Central memory CD4-positive, alpha-beta T cell (primary cell): ENCODE measurements around the gene C3orf49.
A peak's percentile ranks its signal among the peaks of the same experiment; 100 is the strongest.

Source experiments
- DNase-seq: peaks from one replicate; pipeline ENCODE4 v3.0.0; 2022

C3orf49 gene

DNA sequence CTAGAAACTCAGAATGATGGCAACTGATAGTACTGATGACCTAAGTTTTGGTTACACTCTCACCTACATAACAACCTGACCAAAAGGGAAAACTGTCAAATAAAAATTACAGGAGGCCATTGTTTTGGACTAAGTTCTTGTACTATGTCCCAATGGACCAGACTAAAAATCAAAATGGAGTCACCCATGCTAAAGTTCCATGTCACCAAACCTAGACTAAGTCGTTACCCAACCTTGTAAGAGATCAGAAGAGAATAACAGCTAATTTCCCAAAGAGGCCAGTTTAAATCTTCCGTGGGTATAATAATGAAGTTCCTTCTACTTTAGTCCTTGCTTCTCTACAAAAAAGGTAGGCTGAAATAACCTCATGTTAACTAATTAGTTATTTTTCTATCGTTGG, 32.2 kb downstream of the C3orf49 start:
- DNase-seq, result no peak

DNA sequence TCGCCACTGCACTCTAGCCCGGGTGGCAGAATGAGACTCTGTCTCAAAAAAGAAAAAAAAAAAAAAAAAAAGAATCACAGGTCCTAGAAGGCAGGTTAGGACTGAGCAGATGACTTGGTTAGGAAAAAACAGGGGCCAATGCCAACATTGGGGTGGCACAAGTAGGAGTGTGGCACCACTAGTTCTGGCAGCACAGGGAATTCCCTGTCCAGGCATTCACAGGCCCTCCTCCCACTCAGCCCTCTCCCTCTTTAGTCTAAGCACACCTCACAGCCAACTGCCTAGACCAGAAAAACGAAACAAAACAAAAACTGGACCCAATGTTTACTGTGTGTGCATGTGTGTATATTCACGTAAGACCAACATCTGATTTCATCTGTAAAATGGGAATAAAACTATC, 34.0 kb downstream of the C3orf49 start:
- DNase-seq, result no peak

DNA sequence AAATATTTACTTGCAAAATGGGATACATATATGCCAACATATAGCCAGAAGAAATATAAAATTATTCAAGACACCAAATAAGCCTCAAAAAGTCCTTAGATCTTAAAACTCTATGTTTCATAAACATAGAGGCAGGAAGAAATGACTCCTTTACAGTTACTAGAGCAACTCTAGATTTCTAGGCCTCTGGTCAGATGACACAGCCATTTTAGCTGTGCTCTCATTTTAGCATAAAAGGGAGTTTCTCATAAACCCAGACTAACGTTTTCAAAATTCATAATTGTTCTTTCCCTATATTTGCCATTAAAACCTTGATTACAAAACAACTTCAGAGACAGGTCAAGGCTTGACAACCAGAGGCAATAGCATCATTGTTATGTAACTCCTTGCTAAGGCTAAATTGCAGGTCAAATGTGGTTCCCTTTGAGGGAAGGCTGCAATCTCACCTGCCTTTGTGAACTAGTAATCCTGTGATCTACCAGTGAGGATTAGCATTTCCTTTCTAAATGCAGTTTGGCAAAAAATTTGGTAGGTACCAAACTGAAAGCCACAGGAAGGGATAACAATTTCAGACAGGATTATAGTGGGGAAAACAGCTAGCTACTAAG, 36.3 kb downstream of the C3orf49 start:
- DNase-seq, result no peak

DNA sequence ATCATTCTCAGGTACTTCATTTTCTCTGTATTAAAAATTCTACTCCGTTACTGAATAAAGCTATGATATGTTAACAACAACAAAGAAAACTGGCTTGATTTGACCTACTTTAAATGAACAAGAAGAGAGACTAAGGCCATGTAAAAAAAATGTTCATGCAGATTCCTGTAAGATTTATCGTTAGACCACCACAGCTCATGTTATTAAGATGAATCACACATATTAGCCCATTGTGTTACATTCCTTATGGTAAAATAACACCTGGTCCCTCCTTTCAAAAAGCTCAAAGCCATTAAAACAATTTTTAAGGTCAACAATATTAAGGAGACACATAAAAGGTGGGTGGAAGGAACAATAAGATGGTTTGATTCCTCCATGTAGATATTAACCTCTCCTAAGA, 38.2 kb downstream of the C3orf49 start:
- no peak for DNase-seq

DNA sequence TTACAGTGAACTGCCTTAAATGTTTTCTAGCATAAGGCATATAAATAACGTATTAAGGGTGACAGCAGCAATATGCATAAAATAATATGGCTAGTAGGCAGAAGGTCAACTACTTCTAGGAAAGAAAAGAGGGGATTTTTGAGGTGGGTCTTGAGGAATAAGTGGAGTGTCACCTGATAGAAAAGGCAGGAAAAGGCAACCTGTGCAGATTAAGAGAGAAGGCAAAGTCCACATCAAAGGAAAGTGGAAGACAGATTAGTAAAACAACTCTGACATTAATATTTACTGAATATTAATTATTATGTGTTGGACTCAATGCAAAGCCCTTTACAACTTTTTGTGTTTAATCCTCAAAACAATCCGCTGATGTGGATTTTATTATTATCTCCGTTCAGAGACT, 41.7 kb downstream of the C3orf49 start:
- no peak for DNase-seq

DNA sequence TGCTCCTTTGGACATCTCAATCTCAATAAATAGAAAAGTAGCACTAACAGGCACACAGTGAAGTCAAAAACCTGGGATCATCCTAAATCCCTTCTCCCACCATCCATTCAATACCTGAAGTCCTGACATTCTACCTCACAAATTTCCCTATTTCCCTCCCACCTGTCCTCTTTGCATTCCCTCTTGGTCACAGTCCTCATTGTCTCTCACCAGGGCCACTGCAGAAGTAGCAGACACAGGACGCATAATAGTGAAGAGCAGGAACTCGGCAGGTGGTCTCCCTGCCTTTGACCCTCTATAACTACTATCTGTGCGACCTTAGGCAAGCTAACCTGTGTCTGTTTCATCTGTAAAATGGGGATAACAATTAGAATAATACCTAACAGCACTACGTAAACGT, 42.2 kb downstream of the C3orf49 start:
- DNase-seq, result no peak

DNA sequence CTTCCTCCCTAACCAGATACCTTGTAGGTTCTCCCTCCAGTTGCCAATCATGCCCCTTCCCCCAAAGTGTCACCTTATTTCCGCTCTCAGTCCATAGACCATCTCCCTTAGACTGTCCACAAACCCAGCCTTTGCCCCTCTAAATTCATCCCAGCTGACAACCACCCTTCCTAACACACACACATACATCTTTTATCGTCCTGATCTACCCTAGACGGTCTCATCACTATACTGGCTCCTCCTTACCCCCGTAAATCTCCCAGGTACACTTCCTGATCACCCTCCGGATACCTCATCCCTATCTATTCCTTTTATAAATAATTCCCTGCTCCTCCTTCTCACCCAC, 43.7 kb downstream of the C3orf49 start:
- DNase-seq, result no peak

DNA sequence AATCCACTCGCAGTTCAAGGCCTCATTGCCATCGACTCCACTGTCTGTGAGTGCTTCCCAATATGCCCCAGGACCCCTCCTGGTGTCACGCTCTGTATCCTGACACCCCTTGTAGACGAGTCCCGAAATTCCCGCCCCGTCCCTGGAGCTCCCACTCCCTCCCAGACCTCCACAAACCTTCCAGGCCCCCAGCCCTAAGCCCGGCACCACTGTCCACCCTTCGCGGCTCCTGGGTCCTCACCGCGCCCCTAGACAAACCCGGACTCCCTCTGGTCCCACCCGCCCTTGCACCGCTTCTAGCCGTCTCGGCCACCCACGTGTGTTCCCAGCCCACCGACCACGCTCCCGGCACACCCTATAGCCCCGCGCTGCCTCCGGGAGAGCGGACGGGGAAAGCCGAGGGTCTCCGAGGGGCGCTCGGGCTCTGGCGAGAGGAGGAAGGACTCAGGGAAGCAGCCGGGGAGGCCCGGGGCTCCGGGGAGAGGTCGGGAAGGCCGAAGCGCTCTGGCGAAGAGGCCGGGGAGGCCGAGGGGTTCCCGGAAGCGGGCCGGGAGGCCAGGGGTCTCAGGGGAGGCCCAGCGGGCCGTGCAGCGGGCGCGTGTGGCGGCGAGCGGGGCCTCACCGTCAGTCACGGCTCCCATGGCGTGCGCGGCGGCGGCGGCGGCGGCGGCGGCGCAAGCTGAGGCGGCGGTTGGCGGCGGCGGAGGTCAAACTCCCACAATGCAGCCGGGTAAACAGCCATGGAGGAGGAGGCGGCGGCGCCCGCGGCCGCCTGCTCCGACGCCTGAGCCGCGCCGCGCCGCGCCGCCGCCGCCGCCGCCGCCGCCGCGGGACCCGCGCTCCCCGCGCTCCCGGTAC, 44.3 kb downstream of the C3orf49 start, which contains the start of the genes ATXN7 and THOC7:
TSS of gene ATXN7 (plus strand) at position 718 of the 858 bp plus-strand sequence. CDS start 48,732 bp downstream, outside the sequence.
TSS of gene THOC7 (minus strand) at position 656 of the 858 bp plus-strand sequence. CDS start at position 641, 15 bp downstream.
- DNase-seq, result peak; percentile 73

DNA sequence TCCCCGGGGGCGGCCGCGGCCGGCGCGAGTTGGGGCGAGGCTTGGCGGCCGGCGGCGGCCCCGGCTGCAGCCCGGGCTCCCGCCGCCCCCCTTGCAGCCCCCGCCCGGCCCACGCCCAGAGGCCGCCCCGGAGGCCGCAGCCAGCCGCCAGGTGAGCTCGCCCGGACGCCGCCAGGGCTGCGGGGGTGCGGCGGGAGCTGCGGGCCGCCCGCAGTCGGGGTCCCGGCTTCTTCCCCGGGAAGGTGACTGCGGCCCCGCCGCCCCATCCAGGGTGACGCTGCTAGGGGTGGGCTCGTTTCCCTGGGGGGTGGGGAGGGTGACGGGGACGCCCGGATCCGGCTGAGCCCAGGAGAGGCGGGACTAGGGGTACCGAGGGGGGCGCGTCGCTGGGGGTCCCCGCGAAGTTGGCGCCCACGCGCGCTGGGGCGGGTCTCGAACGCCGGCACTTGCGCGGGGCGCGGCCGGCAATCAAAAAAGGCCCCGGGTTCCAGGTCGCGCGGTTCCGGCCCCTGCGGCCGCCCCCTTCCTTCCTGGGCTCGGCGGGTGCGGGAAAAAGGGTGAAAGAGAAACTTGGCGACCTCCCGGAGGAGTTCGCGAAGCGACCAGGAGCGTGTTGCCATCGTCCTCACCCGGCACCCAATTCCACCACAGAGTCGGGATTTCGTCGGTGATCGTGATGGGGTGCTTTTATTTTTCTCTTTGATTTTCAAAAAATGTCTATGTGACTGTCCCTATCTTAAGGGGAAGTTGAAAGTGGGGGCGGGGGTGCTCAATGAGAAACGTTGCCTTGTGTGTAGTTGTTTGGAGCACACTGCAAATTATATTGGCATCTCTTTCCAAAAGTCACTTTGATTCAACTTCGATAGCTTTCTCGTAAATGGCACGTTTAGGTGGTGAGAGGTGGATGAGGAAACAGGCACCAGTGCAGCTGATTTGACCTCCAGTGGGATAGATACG, 45.2 kb downstream of the C3orf49 start:
- DNase-seq, result peak; percentile 33

DNA sequence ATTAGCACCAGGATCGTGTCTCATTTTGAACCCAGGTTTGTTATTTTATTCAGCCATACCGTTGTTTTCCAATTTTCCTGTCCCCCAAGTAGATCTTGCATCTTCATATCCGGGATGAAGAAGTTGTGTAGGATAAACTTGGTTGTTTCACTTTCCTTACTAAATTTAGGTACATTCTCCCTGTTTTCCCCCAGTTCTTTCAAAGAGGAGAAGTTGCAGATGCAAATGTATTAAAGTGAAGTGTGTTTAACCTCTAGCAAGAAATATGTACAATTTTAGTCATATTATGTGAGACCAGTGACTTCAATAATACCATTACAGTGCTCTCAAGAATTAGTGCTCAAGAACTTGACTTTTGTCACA, 45.8 kb downstream of the C3orf49 start:
- no peak for DNase-seq

DNA sequence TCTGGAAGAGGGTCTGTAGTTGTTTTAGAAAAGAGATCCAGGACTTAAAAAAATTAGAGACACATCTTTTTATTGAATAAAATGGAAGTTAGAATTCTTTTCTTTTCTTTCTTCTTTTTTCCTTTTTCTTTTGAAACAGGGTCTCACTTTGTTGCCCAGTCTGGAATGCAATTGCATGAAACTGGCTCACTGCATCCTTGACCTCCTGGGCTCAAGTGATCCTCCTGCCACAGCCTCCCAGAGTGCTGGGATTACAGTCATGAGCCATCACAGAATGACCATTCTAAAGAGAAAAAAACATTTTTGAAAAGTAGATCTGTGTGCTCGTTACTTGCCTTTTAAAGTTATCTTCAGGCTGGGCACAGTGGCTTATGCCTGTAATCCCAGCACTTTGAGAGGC, 48.1 kb downstream of the C3orf49 start:
- no peak for DNase-seq

DNA sequence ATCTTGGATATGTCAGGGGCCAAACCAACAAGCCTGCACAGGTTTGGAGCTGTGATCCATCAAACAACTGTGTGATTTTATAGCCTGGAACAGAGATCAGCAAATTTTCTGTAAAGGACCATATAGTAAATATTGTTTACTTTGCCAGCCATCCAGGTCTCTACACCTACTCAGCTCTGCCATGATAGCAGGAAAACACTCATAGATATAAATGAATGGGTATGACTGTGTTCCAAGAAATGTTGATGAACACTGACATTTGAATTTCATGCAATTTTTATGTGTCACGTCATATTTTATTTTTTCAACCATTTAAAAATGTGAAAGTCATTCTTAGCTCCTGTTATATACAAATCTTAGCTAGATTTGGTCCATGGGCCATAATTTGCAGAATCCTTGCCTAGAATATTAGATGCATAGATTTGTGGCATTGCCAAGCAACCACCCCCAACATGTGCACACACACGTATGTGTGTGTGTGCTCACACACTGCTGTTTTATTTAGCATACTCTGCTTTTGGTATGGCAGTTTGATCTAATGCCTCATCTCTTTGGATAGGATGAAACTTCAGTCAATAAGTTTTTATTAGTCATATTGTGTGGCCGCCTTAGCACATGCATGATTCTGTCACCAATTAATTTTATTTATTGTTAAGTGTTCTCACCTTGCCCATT, 51.0 kb downstream of the C3orf49 start:
- no peak for DNase-seq

DNA sequence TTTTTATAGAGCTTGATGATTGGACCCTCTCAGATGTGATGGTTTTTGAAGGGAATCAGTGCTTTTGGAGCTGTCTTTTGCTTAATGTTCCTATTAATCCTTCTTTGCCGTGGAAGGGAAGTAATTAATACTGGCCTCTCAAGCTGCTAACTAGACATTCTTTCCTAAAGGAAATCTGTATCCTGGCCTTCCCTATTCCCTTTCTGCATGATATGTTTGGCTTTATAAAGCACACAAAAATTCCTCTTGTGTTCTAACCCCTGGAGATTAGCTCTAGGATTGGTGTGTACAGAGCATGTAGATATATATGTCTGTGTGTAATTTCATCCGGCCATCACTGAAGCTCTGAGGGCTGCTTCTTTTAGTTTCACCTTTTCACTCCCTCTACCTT, 51.5 kb downstream of the C3orf49 start:
- no peak for DNase-seq

DNA sequence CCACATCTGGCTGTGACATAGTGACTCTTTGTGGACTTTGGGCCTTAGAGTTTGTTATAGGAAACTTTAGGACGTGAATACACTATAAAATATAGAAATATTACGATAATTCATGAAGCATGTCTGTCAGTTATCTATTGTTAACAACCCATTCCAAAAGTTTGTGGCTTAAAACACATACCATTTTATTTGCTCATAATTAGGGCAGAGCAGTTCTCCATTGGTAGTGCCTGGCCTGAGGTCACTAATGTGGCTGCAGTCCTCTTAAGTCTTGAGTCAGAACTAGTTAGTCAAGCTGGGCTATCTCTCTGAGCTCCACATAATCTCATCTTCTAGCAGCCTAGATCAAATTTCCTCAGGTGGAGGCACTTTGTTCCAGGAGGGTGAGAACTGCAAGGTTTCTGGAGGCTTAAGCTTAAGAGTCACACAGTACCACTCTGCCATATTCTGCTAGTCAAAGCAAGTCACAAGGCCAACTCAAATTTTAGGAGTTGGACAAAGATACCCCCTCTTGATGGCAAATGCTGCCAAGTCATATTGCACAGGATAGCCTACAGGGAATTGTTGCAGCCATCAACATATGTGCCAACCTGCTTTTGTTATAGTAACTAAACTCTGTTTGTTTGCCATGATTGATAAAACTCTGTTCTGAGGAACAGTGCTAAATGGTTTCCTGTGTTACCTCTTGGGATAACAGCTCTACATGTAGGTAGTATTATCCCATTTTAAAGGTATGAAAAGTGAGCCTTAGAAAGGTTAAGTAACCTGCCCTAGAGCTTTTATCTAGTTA, 53.2 kb downstream of the C3orf49 start:
- no peak for DNase-seq

DNA sequence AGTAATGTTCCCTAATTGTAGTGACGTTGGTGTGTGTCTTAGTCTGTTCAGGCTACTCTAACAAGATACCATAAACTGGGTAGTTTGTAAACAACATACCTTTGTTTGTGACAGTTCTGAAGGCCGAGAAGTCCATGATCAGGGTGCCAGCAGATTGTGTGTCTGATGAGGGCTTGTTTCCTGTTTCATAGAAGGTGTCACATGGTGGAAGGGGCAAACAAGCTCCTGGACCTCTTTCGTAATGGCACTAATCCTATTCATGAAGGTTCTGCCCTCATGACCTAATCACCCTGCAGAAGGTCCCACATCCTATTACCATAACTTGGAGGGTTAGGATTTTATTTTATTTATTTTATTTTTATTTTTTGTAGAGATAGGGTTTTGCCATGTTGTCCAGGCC, 55.7 kb downstream of the C3orf49 start:
- DNase-seq, result no peak

DNA sequence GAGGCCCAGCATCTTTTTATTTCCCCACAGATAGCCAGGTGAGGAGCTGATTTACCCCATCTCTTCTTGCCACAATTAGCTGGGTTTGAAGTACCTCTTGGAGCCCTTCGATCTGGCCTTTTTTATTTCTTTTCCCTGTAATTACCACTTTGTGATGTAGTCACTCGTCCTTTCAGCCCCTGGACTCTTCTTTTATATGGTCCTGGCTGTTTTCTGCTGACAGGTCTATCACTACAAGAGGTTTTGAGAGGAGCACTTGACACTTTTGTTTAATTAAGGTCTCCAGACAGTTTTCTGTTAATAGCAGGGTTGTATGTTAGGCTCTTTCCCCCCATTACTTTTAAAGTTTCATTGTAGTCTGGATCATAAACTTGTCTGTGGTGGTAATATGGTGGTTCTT, 56.4 kb downstream of the C3orf49 start:
- no peak for DNase-seq

DNA sequence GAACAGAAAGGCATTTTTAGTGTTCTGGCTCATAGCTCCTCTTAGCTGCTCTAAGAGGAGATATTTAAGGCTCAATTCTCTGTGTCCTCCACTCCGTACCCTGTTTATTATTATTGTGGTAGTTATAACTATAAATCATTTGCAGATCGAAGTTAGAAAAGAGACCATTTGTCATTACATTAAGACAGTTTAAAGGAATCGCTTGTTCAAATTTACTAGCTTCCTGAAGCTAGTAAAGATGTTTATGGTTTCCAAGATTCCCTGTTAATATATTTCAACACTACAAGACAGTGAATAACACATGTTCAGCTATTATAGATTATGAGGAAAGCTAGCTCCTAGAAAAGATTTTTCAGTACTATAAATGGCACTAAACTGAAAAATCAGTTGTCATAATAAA, 57.2 kb downstream of the C3orf49 start:
- DNase-seq, result no peak

DNA sequence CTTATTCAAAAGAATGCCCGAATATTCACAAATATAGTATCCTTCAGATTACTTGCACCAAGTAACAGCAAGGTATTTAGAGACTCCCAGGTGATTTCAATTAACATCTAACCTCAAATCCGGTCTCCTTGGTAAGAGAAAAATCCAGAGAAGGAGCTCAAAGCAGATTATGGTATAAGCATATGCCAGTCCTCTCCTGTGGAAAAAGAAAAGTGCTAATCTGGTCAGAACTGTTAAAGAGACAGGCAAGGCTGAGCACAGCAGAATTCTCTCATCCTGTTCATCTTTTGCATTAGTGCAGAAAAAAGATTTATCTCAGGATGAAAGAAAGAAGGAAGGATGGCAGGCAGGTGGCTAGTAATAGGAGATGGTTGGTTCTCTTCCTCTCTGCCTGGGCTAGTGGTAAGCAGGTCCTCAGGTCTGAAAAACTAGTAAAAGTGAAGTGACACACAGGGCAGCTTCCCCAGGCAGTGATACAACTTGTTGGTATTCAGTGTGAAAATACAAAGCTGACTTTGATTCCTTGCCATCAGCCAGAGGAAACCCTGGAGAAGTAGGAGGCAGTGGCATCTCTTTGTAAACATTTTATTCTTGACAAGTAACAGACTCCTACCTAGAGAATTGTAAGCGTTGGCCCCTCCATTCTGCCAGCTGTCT, 58.8 kb downstream of the C3orf49 start:
- DNase-seq, result no peak

DNA sequence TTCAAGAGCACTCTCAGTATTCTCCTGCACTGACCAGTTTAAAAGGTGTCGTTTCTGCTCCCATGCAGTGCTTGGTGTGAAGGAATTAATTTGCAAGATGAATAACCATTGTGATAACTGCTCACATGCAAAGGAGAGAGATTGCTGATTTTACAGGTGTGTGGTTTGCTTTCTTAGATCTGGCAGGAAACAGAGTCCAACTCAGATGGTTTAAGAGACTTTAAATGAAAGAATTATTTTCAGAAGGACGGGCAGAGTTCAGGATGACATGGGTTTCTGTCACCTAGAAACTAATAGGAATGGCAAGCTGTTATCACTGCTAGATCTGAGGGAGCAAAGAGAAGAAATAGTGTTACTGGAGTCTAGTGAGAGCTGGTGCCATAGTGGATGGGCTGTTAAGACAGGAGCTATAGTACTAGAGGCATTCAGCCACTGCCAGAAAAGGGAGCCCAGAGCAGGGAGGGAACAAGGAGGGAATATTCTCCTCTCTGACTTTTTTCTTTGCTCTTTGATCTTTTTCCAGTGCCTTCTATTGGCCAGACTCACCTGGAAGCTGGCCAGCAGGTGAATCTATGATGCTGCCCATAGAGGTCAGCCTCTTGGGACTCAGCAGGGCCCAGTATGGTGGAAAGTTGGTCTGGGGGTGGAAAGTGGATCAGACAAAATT, 59.4 kb downstream of the C3orf49 start:
- DNase-seq, result no peak

DNA sequence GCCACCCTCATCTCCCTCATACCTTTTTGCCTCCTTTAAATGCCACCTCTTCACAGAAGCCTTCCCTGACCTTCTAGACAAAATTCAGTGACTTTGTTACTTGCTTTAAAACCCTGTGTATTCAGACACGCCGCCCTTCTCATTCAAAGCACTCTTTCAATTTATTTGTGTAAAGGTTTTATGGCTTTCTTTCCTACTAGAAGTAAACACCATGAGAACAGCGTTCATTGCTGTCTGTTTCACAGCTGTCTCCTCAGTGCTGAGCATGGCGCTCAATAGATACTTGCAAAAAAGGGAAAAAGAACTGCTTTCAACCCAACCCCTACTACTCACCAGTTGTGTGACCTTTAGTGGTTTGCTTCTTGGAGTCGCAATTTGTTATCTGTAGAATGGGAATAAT, 61.6 kb downstream of the C3orf49 start:
- DNase-seq, result no peak

DNA sequence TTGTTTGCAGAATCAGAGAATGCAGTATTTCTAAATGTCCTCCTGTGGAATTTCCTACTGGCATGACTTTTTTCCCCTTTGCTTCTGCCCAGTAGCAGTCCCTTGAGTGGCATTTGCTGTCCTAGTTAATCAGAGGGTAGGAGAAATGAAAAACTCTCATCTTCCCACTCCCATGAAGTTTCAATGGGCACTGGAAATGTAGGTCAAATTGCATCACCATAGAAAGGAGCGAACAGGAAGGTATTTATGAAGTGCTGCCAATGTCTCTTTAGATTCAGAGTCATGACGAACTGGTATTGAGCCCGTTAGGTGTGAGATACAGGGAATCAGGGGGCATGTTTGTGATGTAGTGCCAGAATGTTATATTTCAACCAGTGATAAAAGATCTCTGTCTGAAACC, 67.8 kb downstream of the C3orf49 start:
- DNase-seq, result no peak
